ENCODE data around the gene ATP5PB. TPM values are rescaled to one million over a fixed set of nuclear protein-coding genes. Genes with fewer than 3 reads are reported as not detected.

Gene ATP5PB
- total RNA-seq: 100 to 1,000 TPM in 2 of 4 donors, 10 to 100 TPM in 2; 60.3 to 334 (median 211) TPM

- TF ChIP-seq POLR2A (IDR thresholded peaks at IDR 0.05): peak; percentile 62
- TF ChIP-seq CTCF (IDR thresholded peaks at IDR 0.05): no peak
- TF ChIP-seq POLR2AphosphoS5 (IDR thresholded peaks at IDR 0.05): peak in 1 of 3 donors; percentile 21
- no peak for TF ChIP-seq EP300 (IDR thresholded peaks at IDR 0.05; ENCODE audit: low read depth)
- peaks cover 0 to 7% (median under 1%) of the 10 kb centered on the region in 4 donors for H3K36me3 ChIP-seq
- H3K4me3 ChIP-seq: peak within 1 kb of the TSS; percentile 60 to 97 (median 81)
- peak within 1 kb of the TSS; percentile 81 to 94 (median 89) for H3K27ac ChIP-seq
- DNase-seq: peak; percentile 95
- in situ Hi-C loops (cut with MboI; ENCODE audit: low pct_ligation_motif_present in 1 of 4, low pct_unique_long_range_greater_than_20kb in 1 of 4, low sequenced_read_pairs in 3 of 4): no loop called here
- 0% methylated on average over 3 to 45 of the region's 54 CpGs for WGBS, 2 donors (ENCODE audit: low coverage in 1 of 2)
- no peaks in the 10 kb centered on the region for H3K9me3 ChIP-seq
- H3K27me3 ChIP-seq: no peaks in the 10 kb centered on the region
- peaks cover 27 to 69% (median 59%) of the 10 kb centered on the region in 4 donors for H3K4me1 ChIP-seq
- intact Hi-C loops (cut with DNase I; ENCODE audit: low total_unique reads): no loop called here
These were observed at the start of gene ATP5PB, which contains the start of gene WDR77 for GRCh38 chr1:111448918-111449702. Gene ATP5PB, plus strand, starts transcription at chr1:111449464. Its CDS starts 78 bp downstream, at chr1:111449542. Gene WDR77, minus strand, starts transcription at chr1:111449256. Its CDS starts 87 bp downstream, at chr1:111449169.

GRCh38 chr1:111399792-111400610, 49.3 kb upstream of the ATP5PB start:
- Histone ChIP-seq H3K27me3 (peaks cover 22% of the 10 kb centered on the region), H3K9me3 (no peaks in the 10 kb centered on the region), H3K4me1 (no peaks in the 10 kb centered on the region), H3K36me3 (no peaks in the 10 kb centered on the region), H3K27ac (no peak overlapping the region), H3K4me3 (no peak overlapping the region)
- in situ Hi-C loops (cut with MboI; ENCODE audit: low pct_ligation_motif_present in 1 of 4, low pct_unique_long_range_greater_than_20kb in 1 of 4, low sequenced_read_pairs in 3 of 4) (loop anchor here (5.0 to 25.0 kb wide), 3 partner anchors 175 to 363 kb away; partner anchors contain the start of gene CHI3L2 (in 3 of the 4)), intact Hi-C loops (cut with DNase I; ENCODE audit: low total_unique reads) (loop anchor here (5.0 kb wide), 1 partner anchor 178 kb away; no protein-coding TSS in a partner anchor)
- WGBS, 2 donors (ENCODE audit: low coverage in 1 of 2): 22 to 30% methylated on average over 6 to 9 of the region's 9 CpGs
- DNase-seq: peak; percentile 38
- TF ChIP-seq EP300 (IDR thresholded peaks at IDR 0.05; ENCODE audit: low read depth) (no peak), CTCF (IDR thresholded peaks at IDR 0.05) (peak; percentile 69 to 73 (median 72)), POLR2AphosphoS5 (IDR thresholded peaks at IDR 0.05) (no peak)

GRCh38 chr1:111402083-111402482, 47.2 kb upstream of the ATP5PB start:
- H3K27me3 ChIP-seq: peaks cover 15% of the 10 kb centered on the region
- TF ChIP-seq POLR2A (IDR thresholded peaks at IDR 0.05) (no peak), EP300 (IDR thresholded peaks at IDR 0.05; ENCODE audit: low read depth) (no peak), POLR2AphosphoS5 (IDR thresholded peaks at IDR 0.05) (no peak), CTCF (IDR thresholded peaks at IDR 0.05) (no peak)
- no peaks in the 10 kb centered on the region for H3K4me1 ChIP-seq
- intact Hi-C loops (cut with DNase I; ENCODE audit: low total_unique reads): loop anchor here (5.0 kb wide), 1 partner anchor 180 kb away; no protein-coding TSS in a partner anchor
- in situ Hi-C loops (cut with MboI; ENCODE audit: low pct_ligation_motif_present in 1 of 4, low pct_unique_long_range_greater_than_20kb in 1 of 4, low sequenced_read_pairs in 3 of 4): loop anchor here in 3 of 4 donors (5.0 to 10.0 kb wide), 2 partner anchors 177 to 180 kb away; partner anchors contain the start of gene CHI3L2 (in 2 of the 3)
- H3K27ac ChIP-seq: no peak overlapping the region
- H3K36me3 ChIP-seq: no peaks in the 10 kb centered on the region
- 70 to 77% methylated on average over 5 of the region's 5 CpGs for WGBS, 2 donors (ENCODE audit: low coverage in 1 of 2)
- no peak overlapping the region for H3K4me3 ChIP-seq
- DNase-seq: no peak
- H3K9me3 ChIP-seq: no peaks in the 10 kb centered on the region

All from transverse colon (tissue), 4 donors.